GM19324 (cell line): ENCODE results near the gene MYO1B.
A peak's percentile ranks its signal among the peaks of the same experiment; 100 is the strongest.

Experiments
- ATAC-seq: cut with Tn5 transposase; IDR thresholded peaks from one replicate; pipeline ENCODE4 v1.9.1; 2021; ENCODE audit warnings: mild to moderate bottlenecking, moderate library complexity; ENCODE audit not compliant: unreplicated experiment, low FRiP score

Gene MYO1B

GRCh38 chr2:191351921-191352320, 106.7 kb downstream of the MYO1B start:
- ATAC-seq, result no peak

DNA sequence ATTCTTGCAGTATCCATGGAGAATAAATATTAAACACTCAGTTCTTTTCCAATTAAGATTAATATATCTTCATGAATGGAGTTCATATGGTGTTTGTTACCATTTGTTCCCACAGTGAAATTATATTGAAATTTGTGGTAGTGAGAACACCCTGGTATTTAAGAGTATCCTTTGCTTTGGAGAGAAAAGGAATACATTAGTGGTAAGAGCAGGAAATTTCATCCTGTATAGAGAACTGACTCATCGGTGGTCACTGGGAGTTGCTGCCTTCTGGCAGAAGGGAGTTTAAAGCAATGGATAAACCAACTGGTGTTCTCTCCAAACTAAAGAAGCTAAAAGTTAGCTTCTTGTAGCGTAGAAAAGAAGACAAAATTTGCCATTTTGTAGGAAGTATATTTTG, 107.3 kb downstream of the MYO1B start:
- ATAC-seq, result no peak

DNA sequence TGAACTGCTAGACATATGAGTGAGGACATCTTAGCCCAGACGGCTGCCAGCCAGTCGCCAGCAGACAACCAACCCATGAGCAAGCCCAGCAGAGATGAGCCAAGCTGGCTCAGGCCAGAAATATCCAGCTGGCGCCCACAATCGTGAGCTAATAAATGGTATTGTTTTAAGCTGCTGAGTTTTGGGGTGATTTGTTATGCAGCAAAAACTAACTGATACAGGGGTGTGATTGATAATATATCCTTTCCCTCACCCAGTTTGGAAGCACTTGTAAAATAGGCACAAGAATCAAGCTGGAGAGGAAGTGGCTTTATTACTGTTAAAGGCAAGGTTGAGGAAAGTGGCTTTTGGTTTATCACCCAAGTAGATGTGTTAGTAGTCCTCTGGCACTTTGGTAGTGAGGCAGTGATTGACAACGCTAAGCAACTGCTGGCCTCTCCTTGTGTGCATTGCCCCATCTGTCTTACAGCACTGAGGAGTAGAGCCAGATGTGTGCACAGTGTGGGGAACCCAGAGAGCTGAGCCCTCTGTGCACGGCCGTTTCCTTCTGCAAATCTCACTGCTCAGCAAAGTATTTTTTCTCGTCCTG, 110.1 kb downstream of the MYO1B start:
- ATAC-seq, result no peak

GRCh38 chr2:191357678-191358077, 112.5 kb downstream of the MYO1B start:
- no peak for ATAC-seq

GRCh38 chr2:191358325-191359025, 113.3 kb downstream of the MYO1B start:
- ATAC-seq, result no peak

- ATAC-seq, result no peak
Measured at GRCh38 chr2:191359133-191359532, 113.9 kb downstream of the MYO1B start.

- ATAC-seq, result no peak
Measured at GRCh38 chr2:191360918-191361317, 115.7 kb downstream of the MYO1B start.

DNA sequence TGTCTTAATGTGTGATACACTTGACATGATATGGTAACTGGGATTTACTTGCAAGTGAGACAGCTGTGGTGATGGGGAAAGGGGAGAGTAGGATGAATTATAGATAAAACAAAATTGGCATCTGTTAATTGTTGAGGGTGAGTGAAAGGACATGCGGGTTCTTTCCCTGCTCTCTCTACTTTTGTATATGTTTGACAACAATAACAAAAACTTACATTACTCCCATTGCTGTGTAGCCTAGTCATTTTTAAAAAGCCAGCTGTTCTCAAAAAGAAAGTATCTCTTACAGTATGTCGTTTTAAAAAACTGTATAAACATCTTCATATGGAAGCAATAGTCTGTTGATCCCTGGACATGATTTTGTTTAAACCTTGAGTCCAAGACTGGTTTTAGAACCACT, 117.6 kb downstream of the MYO1B start:
- ATAC-seq, result no peak

DNA sequence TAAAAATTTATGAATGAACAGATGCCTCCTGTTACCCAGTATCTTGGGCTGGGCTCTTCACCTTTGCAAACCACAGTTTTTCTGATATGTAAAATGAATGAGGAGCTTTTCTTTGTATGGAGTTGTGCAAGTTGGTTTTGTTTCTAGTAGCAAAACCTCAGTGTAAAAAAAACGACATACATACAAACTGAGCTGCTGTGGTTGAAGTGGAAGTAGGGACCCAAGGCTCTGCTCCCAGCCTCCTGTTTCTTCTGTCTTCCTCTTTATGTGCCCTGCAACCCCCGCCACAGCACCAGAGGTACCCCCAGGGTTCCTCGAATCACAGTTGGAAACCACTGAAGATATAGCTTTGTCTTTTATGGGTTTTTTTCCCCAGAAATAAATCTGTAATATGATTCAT, 118.1 kb downstream of the MYO1B start:
- no peak for ATAC-seq

- no peak for ATAC-seq
Measured at GRCh38 chr2:191365089-191365488, 119.9 kb downstream of the MYO1B start.

GRCh38 chr2:191366199-191366598, 121.0 kb downstream of the MYO1B start:
- ATAC-seq, result no peak

DNA sequence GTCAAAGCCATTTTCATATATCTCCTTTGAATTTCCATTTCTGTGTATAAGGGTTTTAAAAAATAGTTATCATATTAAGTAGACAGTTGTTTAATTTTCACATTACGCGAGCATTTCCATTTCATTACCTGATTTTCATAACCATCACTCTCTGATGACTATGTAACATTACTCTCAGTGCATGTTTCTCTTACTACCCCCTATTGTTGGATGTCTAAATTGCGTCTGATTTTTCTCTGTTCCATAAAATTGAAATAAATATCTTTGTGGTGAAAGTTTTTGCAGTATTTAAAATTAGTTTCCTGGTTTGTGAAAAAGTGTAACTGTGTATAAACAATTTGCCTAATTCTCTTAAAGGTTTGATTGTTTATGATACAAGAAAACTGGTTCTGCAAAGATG, 123.8 kb downstream of the MYO1B start:
- no peak for ATAC-seq

DNA sequence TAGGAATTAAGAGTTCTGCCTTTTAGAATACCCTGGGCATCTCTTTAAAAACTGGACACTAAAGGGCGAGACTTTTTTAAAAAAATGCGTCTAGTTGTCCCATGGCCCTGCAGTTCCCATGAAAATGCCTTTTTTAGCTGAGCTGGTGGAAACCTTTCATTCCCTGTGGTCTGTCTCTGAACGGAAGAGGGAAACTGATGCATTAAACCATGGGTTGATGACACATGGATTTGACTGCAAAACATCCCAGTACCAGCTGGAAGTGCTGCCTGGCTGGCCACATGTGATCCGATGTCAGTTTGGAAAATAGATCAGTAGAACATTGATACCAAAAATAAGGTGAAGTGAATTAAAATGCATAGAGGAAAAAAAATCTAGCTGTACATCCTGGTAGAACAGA, 129.2 kb downstream of the MYO1B start:
- ATAC-seq, result no peak

DNA sequence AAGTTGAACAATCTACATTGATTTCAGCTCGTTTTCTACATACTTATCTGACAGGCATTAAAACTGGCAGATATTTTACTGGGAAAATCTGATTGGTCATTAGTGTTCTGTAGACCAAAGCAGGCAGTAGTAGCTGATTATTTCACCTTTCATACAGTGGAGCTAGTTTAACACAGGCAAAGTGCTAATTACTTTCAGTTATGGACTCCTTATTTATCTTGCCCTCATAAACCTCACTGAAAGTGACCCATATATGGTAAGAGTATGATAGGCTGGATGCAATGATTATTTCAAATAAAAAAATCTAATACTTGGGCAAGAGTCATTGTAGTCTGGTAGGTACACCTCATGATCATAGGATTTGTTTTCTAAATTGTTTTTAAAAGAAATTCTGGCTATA, 129.7 kb downstream of the MYO1B start:
- no peak for ATAC-seq

- no peak for ATAC-seq
Measured at GRCh38 chr2:191376981-191377629, 131.9 kb downstream of the MYO1B start.

- no peak for ATAC-seq
Measured at GRCh38 chr2:191379375-191379774, 134.2 kb downstream of the MYO1B start.

DNA sequence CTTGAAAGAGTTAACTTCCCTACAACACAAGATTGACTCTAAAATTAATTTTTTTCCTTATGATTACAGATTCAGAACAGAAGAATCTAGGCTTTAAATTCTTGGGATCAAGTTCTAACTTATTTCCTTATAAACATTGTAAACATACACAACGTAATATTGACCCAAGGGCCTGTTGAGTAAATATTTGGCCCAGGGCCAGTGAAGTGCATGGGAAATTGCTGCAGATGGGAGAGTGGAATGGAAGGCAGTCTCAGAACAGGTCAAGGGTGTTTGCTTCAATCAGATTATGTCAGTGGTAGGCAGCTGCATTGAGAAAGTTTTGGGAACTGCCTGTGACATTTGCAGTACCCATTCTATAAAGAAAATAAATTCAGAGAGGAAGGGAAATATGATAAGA, 137.6 kb downstream of the MYO1B start:
- ATAC-seq, result no peak

DNA sequence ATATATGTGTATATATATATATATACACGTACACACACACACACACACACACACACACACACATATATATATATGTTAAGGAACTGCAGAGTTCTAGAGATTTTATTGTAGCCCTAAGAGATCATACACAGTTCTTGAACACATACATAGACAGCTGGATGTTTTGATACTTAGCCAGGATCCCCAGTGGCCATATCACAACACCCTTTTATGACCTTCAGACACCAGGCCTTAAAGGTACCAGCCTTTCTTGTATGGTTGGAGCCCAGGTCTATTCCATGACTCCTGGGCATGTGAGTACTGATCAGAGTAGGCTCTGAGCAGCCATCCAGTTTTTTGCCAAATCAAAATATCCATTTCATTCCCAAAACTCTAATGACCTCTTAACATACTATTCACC, 138.3 kb downstream of the MYO1B start:
- no peak for ATAC-seq

DNA sequence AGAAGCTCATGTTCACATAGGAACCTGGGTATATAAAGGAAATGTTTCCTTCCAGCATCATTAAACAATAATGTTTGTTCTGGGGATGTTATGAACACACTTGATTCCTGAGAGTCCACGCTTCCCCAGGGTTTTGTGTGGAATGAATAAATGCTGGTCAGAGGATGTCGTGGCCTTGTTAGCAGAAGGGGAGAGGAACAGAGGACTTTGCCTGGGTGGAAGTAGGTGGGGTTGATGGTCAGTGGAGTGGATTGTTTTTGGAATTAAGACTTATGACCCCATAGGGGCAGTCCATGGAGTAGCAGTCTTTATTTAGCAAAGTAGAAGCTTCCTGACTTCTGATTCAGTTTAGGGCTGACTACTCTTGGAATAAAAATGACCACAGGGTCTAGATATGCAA, 139.6 kb downstream of the MYO1B start:
- no peak for ATAC-seq

GRCh38 chr2:191385416-191386160, 140.4 kb downstream of the MYO1B start:
- ATAC-seq, result peak; percentile 63

DNA sequence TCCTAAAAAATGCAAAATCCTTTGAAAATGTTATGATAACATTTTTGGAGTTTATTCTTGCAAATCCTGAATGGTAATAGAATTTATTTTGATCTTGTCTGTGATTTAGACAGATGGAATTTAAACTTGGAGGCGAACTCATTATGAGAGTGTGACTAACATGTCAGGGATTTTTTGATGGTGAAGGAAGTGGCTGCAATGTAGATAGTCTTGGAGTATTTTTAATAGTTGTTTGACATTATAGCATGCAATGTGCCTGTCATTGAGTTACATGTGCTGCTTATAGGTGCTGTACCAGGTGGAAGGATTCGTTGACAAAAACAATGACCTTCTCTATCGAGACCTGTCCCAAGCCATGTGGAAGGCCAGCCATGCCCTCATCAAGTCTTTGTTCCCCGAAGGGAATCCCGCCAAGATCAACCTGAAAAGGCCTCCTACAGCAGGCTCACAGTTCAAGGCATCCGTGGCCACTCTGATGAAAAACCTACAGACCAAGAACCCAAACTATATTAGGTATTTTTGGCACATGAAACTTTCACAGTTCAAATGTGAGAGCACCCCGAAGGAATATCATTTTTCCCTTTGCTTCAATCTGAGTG, 141.8 kb downstream of the MYO1B start:
- ATAC-seq, result no peak
